HG03432 (cell line): ENCODE measurements around the gene BCLAF1.
"Not testable (repeated sequence)": the region's sequence is repeated elsewhere in the genome, so short reads cannot be mapped to it uniquely, and the experiment has no call there.

ENCODE experiments used
- ATAC-seq: cut with Tn5 transposase; IDR thresholded peaks from one replicate; pipeline ENCODE4 v1.9.1; 2021; ENCODE audit warnings: mild to moderate bottlenecking, moderate library complexity; ENCODE audit not compliant: unreplicated experiment

BCLAF1 gene

GRCh38 chr6:136249811-136250685 is 39.6 kb downstream of the BCLAF1 start, which contains the start of gene MTFR2:
Gene MTFR2 (minus strand): TSS chr6:136250311. CDS start chr6:136249099, 1,212 bp downstream.
- peak; percentile 98 for ATAC-seq

- ATAC-seq, result no peak
Measured at GRCh38 chr6:136249336-136249735, 40.3 kb downstream of the BCLAF1 start.

GRCh38 chr6:136244061-136244616 is 45.5 kb downstream of the BCLAF1 start:
- no peak for ATAC-seq

GRCh38 chr6:136236466-136237293 is 53.0 kb downstream of the BCLAF1 start:
- ATAC-seq, result no peak

GRCh38 chr6:136235233-136235564 is 54.4 kb downstream of the BCLAF1 start:
- ATAC-seq, result no peak

- no peak for ATAC-seq
Measured at GRCh38 chr6:136232701-136233100, 56.9 kb downstream of the BCLAF1 start.

- no peak for ATAC-seq
Measured at GRCh38 chr6:136230219-136230853, 59.3 kb downstream of the BCLAF1 start.

- peak; percentile 40 for ATAC-seq
Measured at GRCh38 chr6:136228814-136229213, 60.8 kb downstream of the BCLAF1 start.

- peak; percentile 31 for ATAC-seq
Measured at GRCh38 chr6:136226674-136227377, 62.8 kb downstream of the BCLAF1 start.

GRCh38 chr6:136226027-136226673 is 63.5 kb downstream of the BCLAF1 start:
- peak; percentile 75 for ATAC-seq

- ATAC-seq, result no peak
Measured at GRCh38 chr6:136225496-136225895, 64.2 kb downstream of the BCLAF1 start.

GRCh38 chr6:136224974-136225373 is 64.7 kb downstream of the BCLAF1 start:
- not testable (repeated sequence) for ATAC-seq

GRCh38 chr6:136216503-136217401 is 72.9 kb downstream of the BCLAF1 start:
- no peak for ATAC-seq

- ATAC-seq, result no peak
Measured at GRCh38 chr6:136213853-136214252, 75.8 kb downstream of the BCLAF1 start.

GRCh38 chr6:136213012-136213539 is 76.6 kb downstream of the BCLAF1 start:
- ATAC-seq, result no peak

- ATAC-seq, result no peak
Measured at GRCh38 chr6:136212608-136213007, 77.0 kb downstream of the BCLAF1 start.

GRCh38 chr6:136210398-136211165 is 79.1 kb downstream of the BCLAF1 start:
- no peak for ATAC-seq

- no peak for ATAC-seq
Measured at GRCh38 chr6:136209496-136209895, 80.2 kb downstream of the BCLAF1 start.
